ENCODE measurements around the gene DOCK2.

Gene DOCK2

DNA sequence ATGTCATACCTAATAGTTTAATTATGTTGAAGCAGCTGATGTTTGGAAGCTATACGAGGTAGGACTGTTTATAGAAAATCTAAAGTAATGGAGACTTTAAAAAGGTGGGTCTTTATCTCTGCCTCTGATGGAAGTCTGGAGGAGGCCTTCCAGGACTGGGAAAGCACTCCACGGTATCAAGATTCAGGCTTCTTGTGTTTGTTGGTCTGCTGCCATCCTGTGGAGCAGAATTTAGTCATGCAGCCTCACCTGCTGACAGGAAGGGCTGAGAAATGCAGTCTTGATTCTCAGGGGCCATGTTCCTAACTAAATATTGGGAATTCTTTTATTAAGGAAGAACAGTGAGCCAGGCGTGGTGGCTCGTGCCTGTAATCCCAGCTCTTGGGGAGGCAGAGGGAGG lies 37.6 kb upstream of the DOCK2 start:
- Histone ChIP-seq H3K36me3 (peaks cover 72% of the 10 kb centered on the region), H3K4me3 (ENCODE audit: low read depth in 1 of 2, low read length in 1 of 2) (no peak overlapping the region), H3K27ac (no peak overlapping the region), H3K9me3 (no peaks in the 10 kb centered on the region), H3K4me1 (ENCODE audit: control insufficient read depth in 1 of 2, insufficient read depth in 1 of 2, low read depth in 1 of 2, low read length in 1 of 2) (no peaks in the 10 kb centered on the region), H3K27me3 (no peaks in the 10 kb centered on the region)
- TF ChIP-seq, protein P1, sequence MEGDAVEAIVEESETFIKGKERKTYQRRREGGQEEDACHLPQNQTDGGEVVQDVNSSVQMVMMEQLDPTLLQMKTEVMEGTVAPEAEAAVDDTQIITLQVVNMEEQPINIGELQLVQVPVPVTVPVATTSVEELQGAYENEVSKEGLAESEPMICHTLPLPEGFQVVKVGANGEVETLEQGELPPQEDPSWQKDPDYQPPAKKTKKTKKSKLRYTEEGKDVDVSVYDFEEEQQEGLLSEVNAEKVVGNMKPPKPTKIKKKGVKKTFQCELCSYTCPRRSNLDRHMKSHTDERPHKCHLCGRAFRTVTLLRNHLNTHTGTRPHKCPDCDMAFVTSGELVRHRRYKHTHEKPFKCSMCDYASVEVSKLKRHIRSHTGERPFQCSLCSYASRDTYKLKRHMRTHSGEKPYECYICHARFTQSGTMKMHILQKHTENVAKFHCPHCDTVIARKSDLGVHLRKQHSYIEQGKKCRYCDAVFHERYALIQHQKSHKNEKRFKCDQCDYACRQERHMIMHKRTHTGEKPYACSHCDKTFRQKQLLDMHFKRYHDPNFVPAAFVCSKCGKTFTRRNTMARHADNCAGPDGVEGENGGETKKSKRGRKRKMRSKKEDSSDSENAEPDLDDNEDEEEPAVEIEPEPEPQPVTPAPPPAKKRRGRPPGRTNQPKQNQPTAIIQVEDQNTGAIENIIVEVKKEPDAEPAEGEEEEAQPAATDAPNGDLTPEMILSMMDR (IDR thresholded peaks at IDR 0.05) = no peak

DNA sequence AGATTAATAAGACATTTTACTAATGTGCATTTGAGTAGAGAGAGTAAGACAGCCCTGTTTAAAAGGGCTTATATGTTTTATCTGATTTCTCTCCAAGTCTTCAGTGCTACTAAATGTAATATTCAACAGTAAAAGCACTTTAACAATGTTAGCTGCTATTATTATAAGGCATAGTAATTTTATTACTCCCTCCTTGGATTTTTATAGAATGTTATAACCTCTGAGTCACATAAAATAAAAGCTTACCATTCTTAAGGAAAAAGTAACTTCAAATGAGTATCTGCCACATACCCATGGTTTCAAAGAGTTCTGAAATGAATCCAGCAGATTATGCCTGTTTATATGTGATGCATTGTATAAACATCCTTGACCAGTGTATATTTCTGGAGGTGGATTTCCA lies 34.5 kb upstream of the DOCK2 start:
- peaks cover 58% of the 10 kb centered on the region for H3K36me3 ChIP-seq
- H3K4me1 ChIP-seq (ENCODE audit: control insufficient read depth in 1 of 2, insufficient read depth in 1 of 2, low read depth in 1 of 2, low read length in 1 of 2) = no peaks in the 10 kb centered on the region
- no peaks in the 10 kb centered on the region for H3K9me3 ChIP-seq
- no peak overlapping the region for H3K27ac ChIP-seq
- no peak overlapping the region for H3K4me3 ChIP-seq (ENCODE audit: low read depth in 1 of 2, low read length in 1 of 2)
- TF ChIP-seq, protein P1 (IDR thresholded peaks at IDR 0.05) = no peak
- H3K27me3 ChIP-seq = no peaks in the 10 kb centered on the region

- Histone ChIP-seq H3K27me3 (peaks cover 7% of the 10 kb centered on the region), H3K36me3 (peaks cover 31% of the 10 kb centered on the region)
- TF ChIP-seq, protein P1 (IDR thresholded peaks at IDR 0.05) = no peak
These were observed 30.8 kb upstream of the DOCK2 start for GRCh38 chr5:169606279-169606678.

DNA sequence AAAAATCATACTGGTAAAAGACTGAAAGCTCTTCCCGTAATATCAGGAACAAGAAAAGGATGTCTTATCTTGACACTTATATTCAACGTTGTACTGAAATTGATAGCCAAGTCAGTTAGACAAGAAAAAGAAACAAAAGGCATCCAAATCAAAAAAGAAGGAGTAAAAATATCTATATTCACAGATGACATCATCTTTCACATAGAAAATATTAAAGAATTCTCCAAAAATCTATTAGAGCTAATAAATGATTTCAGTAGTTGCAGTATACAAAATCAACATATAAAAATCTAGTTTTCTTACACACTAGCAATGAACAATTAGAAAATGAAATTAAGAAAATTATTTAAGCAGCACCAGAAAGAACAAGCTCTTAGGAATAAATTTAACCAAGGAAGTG lies 29.2 kb upstream of the DOCK2 start:
- H3K27ac ChIP-seq = no peak overlapping the region
- peaks cover 7% of the 10 kb centered on the region for H3K27me3 ChIP-seq
- TF ChIP-seq, protein P1 (IDR thresholded peaks at IDR 0.05) = no peak
- no peaks in the 10 kb centered on the region for H3K4me1 ChIP-seq (ENCODE audit: control insufficient read depth in 1 of 2, insufficient read depth in 1 of 2, low read depth in 1 of 2, low read length in 1 of 2)
- no peak overlapping the region for H3K4me3 ChIP-seq (ENCODE audit: low read depth in 1 of 2, low read length in 1 of 2)
- H3K36me3 ChIP-seq = peaks cover 15% of the 10 kb centered on the region
- H3K9me3 ChIP-seq = no peaks in the 10 kb centered on the region

More at GRCh38 chr5:169606279-169606678, 30.8 kb upstream of the DOCK2 start:
- Histone ChIP-seq H3K4me1 (ENCODE audit: control insufficient read depth in 1 of 2, insufficient read depth in 1 of 2, low read depth in 1 of 2, low read length in 1 of 2) (no peaks in the 10 kb centered on the region), H3K27ac (no peak overlapping the region), H3K9me3 (no peaks in the 10 kb centered on the region), H3K4me3 (ENCODE audit: low read depth in 1 of 2, low read length in 1 of 2) (no peak overlapping the region)

GRCh38 chr5:169609716-169610115 lies 27.4 kb upstream of the DOCK2 start:
- no peaks in the 10 kb centered on the region for H3K9me3 ChIP-seq
- TF ChIP-seq, protein P1 (IDR thresholded peaks at IDR 0.05) = no peak
- H3K4me3 ChIP-seq (ENCODE audit: low read depth in 1 of 2, low read length in 1 of 2) = no peak overlapping the region

DNA sequence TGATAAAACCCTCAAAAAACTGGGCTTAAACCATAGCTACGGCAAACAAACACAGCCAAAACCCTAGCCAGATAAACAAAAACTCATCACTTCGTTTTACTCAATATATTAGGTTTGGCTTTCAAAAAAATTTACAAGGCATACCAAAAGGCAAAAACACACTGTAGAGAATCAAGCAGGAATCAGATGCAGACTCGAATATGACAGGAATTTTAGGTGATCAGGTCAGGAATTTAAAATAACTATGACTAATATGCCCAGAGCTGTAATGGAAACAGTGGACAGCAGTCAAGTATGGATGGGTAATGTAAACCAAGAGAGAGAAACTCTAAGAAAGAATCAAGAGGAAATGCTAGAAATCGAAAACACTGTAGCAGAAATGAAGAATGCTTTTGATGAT lies 26.5 kb upstream of the DOCK2 start:
- H3K27me3 ChIP-seq = peaks cover 7% of the 10 kb centered on the region
- no peak overlapping the region for H3K27ac ChIP-seq
- no peak overlapping the region for H3K4me3 ChIP-seq (ENCODE audit: low read depth in 1 of 2, low read length in 1 of 2)
- H3K36me3 ChIP-seq = no peaks in the 10 kb centered on the region
- no peaks in the 10 kb centered on the region for H3K9me3 ChIP-seq
- TF ChIP-seq, protein P1 (IDR thresholded peaks at IDR 0.05) = no peak
- no peaks in the 10 kb centered on the region for H3K4me1 ChIP-seq (ENCODE audit: control insufficient read depth in 1 of 2, insufficient read depth in 1 of 2, low read depth in 1 of 2, low read length in 1 of 2)

More at GRCh38 chr5:169609716-169610115, 27.4 kb upstream of the DOCK2 start:
- peaks cover 3% of the 10 kb centered on the region for H3K36me3 ChIP-seq
- no peak overlapping the region for H3K27ac ChIP-seq
- H3K4me1 ChIP-seq (ENCODE audit: control insufficient read depth in 1 of 2, insufficient read depth in 1 of 2, low read depth in 1 of 2, low read length in 1 of 2) = no peaks in the 10 kb centered on the region
- H3K27me3 ChIP-seq = peaks cover 7% of the 10 kb centered on the region
